GM18867 (cell line): Measurements from ENCODE around the gene PLXNB2.
"Not testable (repeated sequence)": the region's sequence is repeated elsewhere in the genome, so short reads cannot be mapped to it uniquely, and the experiment has no call there.

Experiments used
- ATAC-seq: cut with Tn5 transposase; IDR thresholded peaks from one replicate; pipeline ENCODE4 v1.9.1; 2021; ENCODE audit warnings: mild to moderate bottlenecking, moderate library complexity; ENCODE audit not compliant: unreplicated experiment

Gene PLXNB2

GRCh38 chr22:50306753-50307749 lies at the start of gene PLXNB2:
TSS of gene PLXNB2 (minus strand) at chr22:50307646. CDS start at chr22:50290584, 17,062 bp downstream.
- peak; percentile 36 for ATAC-seq

GRCh38 chr22:50357222-50357621 lies 49.8 kb upstream of the PLXNB2 start:
- no peak for ATAC-seq

- no peak for ATAC-seq
Observed at GRCh38 chr22:50356186-50356585, 48.7 kb upstream of the PLXNB2 start.

GRCh38 chr22:50348058-50348457 lies 40.6 kb upstream of the PLXNB2 start:
- ATAC-seq, result no peak

GRCh38 chr22:50347157-50347556 lies 39.7 kb upstream of the PLXNB2 start:
- ATAC-seq, result no peak

- ATAC-seq, result no peak
Observed at GRCh38 chr22:50346470-50346869, 39.0 kb upstream of the PLXNB2 start.

- ATAC-seq, result no peak
Observed at GRCh38 chr22:50343541-50343935, 36.1 kb upstream of the PLXNB2 start.

GRCh38 chr22:50342651-50343540 lies 35.5 kb upstream of the PLXNB2 start, which contains the start of gene PPP6R2:
TSS of gene PPP6R2 (plus strand) at chr22:50343327. CDS start at chr22:50393909, 50,582 bp downstream.
- ATAC-seq, result peak; percentile 65

GRCh38 chr22:50341977-50342650 lies 34.7 kb upstream of the PLXNB2 start:
- ATAC-seq, result peak; percentile 51

- no peak for ATAC-seq
Observed at GRCh38 chr22:50339945-50340879, 32.8 kb upstream of the PLXNB2 start.

GRCh38 chr22:50338860-50339462 lies 31.5 kb upstream of the PLXNB2 start:
- no peak for ATAC-seq

GRCh38 chr22:50338042-50338573 lies 30.7 kb upstream of the PLXNB2 start:
- ATAC-seq, result no peak

GRCh38 chr22:50337262-50338041 lies 30.0 kb upstream of the PLXNB2 start:
- no peak for ATAC-seq

- not testable (repeated sequence) for ATAC-seq
Observed at GRCh38 chr22:50334433-50334832, 27.0 kb upstream of the PLXNB2 start.

GRCh38 chr22:50329236-50329635 lies 21.8 kb upstream of the PLXNB2 start:
- ATAC-seq, result no peak

- no peak for ATAC-seq
Observed at GRCh38 chr22:50327711-50328019, 20.2 kb upstream of the PLXNB2 start.

GRCh38 chr22:50326956-50327710 lies 19.7 kb upstream of the PLXNB2 start, which contains the start of gene DENND6B:
TSS of gene DENND6B (minus strand) at chr22:50327012. CDS start at chr22:50326988, 24 bp downstream.
- ATAC-seq, result peak; percentile 81
